Mesendoderm (in vitro differentiated cells): ENCODE data around the gene SPRED2.

Experiments
- DNase-seq: peaks from one replicate; pipeline ENCODE4 v3.0.0; 2013
- H2AK5ac ChIP-seq: 2 replicates; pipeline ENCODE4 v1.6.1; 2013; ENCODE audit warnings: low read length, inconsistent platforms
- H2BK120ac ChIP-seq: 2 replicates; pipeline ENCODE4 v1.6.1; 2013; ENCODE audit warnings: low read depth, mild to moderate bottlenecking, low read length, moderate library complexity, mixed read lengths
- H2BK15ac ChIP-seq: replicated peaks from 2 replicates; pipeline ENCODE4 v1.6.1; 2013; ENCODE audit warnings: low read depth, mild to moderate bottlenecking, moderate library complexity
- H2BK5ac ChIP-seq: 2 replicates; pipeline ENCODE4 v1.6.1; 2013; ENCODE audit warnings: low read length, inconsistent platforms
- H3K18ac ChIP-seq: 2 replicates; pipeline ENCODE4 v1.6.1; 2013; ENCODE audit warnings: mild to moderate bottlenecking, low read length, mixed read lengths
- H3K23ac ChIP-seq: one replicate; pipeline ENCODE4 v1.6.1; 2013; ENCODE audit warnings: low read length
- H3K27ac ChIP-seq: 2 replicates; pipeline ENCODE4 v1.5.1; 2013; ENCODE audit warnings: low read depth, mild to moderate bottlenecking, inconsistent platforms, low read length, moderate library complexity
- H3K27me3 ChIP-seq: 2 replicates; pipeline ENCODE4 v1.6.1; 2013; ENCODE audit warnings: low read length, control low read depth, mild to moderate bottlenecking, inconsistent platforms; ENCODE audit not compliant: insufficient read depth, poor library complexity
- H3K36me3 ChIP-seq: 2 replicates; pipeline ENCODE4 v1.6.1; 2013; ENCODE audit warnings: low read length, inconsistent platforms; ENCODE audit not compliant: control insufficient read depth, insufficient read depth
- H3K4ac ChIP-seq: one replicate; pipeline ENCODE4 v1.6.1; 2013; ENCODE audit warnings: low read depth, mild to moderate bottlenecking, low read length, moderate library complexity
- H3K4me1 ChIP-seq: 2 replicates; pipeline ENCODE4 v1.6.1; 2013; ENCODE audit warnings: low read depth, low read length, inconsistent platforms; ENCODE audit not compliant: control insufficient read depth
- H3K4me2 ChIP-seq: 2 replicates; pipeline ENCODE4 v1.6.1; 2013; ENCODE audit warnings: low read length
- H3K4me3 ChIP-seq: 2 replicates; pipeline ENCODE4 v1.5.1; 2013; ENCODE audit warnings: mild to moderate bottlenecking, low read length
- H3K56ac ChIP-seq: one replicate; pipeline ENCODE4 v1.6.1; 2013; ENCODE audit warnings: low read length
- H3K79me1 ChIP-seq: 2 replicates; pipeline ENCODE4 v1.6.1; 2013; ENCODE audit warnings: low read length, inconsistent platforms
- H3K79me2 ChIP-seq: 2 replicates; pipeline ENCODE4 v1.6.1; 2013; ENCODE audit warnings: mild to moderate bottlenecking, low read length; ENCODE audit not compliant: control insufficient read depth, insufficient read depth
- H3K9ac ChIP-seq: 2 replicates; pipeline ENCODE4 v1.6.1; 2013; ENCODE audit warnings: low read length, inconsistent platforms
- H4K5ac ChIP-seq: one replicate; pipeline ENCODE4 v1.6.1; 2013; ENCODE audit warnings: low read length
- H4K8ac ChIP-seq: one replicate; pipeline ENCODE4 v1.6.1; 2013; ENCODE audit warnings: low read depth, mild to moderate bottlenecking, control low read depth, low read length, moderate library complexity
- WGBS: extraction: QIAGEN DNeasy Blood & Tissue Kit; methylation state at CpG from one replicate; pipeline ENCODE4 v1.1.7; 2013; ENCODE audit warnings: low lambda C conversion rate, missing lambda C conversion rate; ENCODE audit not compliant: insufficient coverage; ENCODE audit errors: extremely low coverage; 5-methylcytosine and 5-hydroxymethylcytosine counted together

The SPRED2 gene

GRCh38 chr2:65300761-65301711 is 131.4 kb downstream of the SPRED2 start:
- H3K56ac ChIP-seq = peak overlapping the region; percentile 56
- no peak overlapping the region for H2AK5ac ChIP-seq
- H3K4me1 ChIP-seq = peaks cover 3% of the 10 kb centered on the region
- H2BK120ac ChIP-seq = no peak overlapping the region
- DNase-seq = peak; percentile 50
- no peak overlapping the region for H3K4me3 ChIP-seq
- peak overlapping the region; percentile 46 for H3K27ac ChIP-seq
- no peaks in the 10 kb centered on the region for H3K36me3 ChIP-seq
- H4K8ac ChIP-seq = no peak overlapping the region
- WGBS = no CpG with 5 or more reads among the region's 20 CpGs
- H3K4me2 ChIP-seq = no peak overlapping the region
- H3K23ac ChIP-seq = no peak overlapping the region
- H2BK5ac ChIP-seq = no peak overlapping the region
- H3K79me2 ChIP-seq = no peaks in the 10 kb centered on the region
- no peak overlapping the region for H3K4ac ChIP-seq
- no peak overlapping the region for H2BK15ac ChIP-seq
- no peaks in the 10 kb centered on the region for H3K79me1 ChIP-seq
- no peak overlapping the region for H3K9ac ChIP-seq
- H3K27me3 ChIP-seq = no peaks in the 10 kb centered on the region
- no peak overlapping the region for H4K5ac ChIP-seq
- H3K18ac ChIP-seq = no peak overlapping the region

DNA sequence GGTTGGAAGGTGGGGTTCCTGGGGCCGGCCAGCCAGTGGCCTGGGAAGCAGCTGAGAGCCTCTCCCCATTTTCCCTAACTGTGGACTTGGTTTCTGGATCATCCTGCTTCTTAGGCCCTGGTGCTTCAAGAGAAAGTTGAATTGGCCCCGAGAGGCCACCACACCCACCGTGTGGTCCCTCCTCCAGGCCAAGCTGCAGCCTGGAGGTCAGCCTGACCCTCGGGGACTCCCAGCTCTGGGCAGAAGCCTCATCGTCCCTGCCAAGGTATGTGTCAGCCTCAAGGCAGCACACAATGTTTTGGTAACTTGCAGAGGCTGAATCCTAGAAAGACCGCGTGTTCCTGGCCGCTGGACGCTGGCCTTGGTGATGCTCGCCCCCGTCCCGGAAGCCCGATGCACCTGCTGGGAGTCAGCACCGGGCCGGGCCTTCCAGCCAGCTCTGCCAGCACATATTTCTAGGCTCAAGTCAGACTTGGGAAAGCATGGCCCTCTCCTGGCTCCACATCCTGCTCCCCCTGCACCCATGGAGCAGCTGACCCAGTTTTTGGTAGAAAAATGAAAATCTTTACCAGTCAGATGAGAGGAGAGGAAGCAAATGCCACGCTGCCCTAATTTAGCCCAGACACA is 132.2 kb downstream of the SPRED2 start:
- Histone ChIP-seq H3K9ac (no peak overlapping the region), H2AK5ac (no peak overlapping the region), H4K5ac (no peak overlapping the region), H3K79me2 (no peaks in the 10 kb centered on the region), H3K27ac (no peak overlapping the region), H3K4me3 (no peak overlapping the region), H3K56ac (no peak overlapping the region), H2BK120ac (no peak overlapping the region), H3K23ac (no peak overlapping the region), H2BK15ac (no peak overlapping the region), H3K79me1 (no peaks in the 10 kb centered on the region), H3K4me2 (no peak overlapping the region), H3K36me3 (no peaks in the 10 kb centered on the region), H3K4me1 (peaks cover 3% of the 10 kb centered on the region), H3K27me3 (no peaks in the 10 kb centered on the region), H3K18ac (no peak overlapping the region), H3K4ac (no peak overlapping the region), H2BK5ac (no peak overlapping the region), H4K8ac (no peak overlapping the region)
- DNase-seq = no peak
- WGBS = no CpG with 5 or more reads among the region's 16 CpGs

DNA sequence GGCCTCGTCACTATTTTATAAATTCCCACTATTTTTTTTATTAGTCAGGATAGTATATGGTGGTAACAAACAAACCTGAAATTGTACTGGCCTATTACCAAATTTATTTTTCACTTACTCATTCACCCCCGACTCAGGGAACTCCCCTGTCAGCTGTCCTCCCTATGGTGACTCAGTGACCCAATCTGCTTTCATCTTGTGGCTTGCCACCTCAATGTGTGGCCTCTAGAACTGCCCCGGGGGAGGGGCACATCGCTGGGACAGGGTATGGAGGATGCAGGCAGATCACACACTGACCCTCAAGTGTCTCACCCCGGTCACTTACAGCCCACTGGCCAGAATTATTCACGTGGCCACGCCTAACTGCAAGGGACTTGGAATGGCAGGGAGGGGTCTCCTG is 133.2 kb downstream of the SPRED2 start:
- H3K27ac ChIP-seq = no peak overlapping the region

DNA sequence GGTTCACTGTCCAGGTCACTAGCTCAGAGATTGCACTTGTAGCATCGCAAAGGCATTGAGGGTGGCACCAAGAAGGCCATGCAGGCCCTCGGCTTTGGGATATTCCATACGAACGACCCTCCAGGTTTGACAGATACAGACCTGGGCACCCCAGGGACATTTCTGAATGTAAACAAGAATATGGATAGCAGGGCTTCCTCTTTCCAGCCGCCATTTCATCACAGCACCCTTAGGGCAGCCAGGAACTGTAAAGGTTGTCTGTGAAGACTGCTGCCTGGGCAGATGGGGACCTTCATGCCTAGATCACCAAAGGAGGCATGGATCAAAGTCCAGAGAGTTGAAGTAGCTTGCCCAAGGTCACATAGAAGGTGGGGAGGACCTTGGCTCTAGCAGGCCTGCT is 134.3 kb downstream of the SPRED2 start:
- no peaks in the 10 kb centered on the region for H3K27me3 ChIP-seq
- no peaks in the 10 kb centered on the region for H3K36me3 ChIP-seq
- no peaks in the 10 kb centered on the region for H3K79me1 ChIP-seq
- no peak overlapping the region for H4K5ac ChIP-seq
- no CpG with 5 or more reads among the region's 5 CpGs for WGBS
- no peaks in the 10 kb centered on the region for H3K79me2 ChIP-seq
- no peak overlapping the region for H3K18ac ChIP-seq
- no peak overlapping the region for H3K23ac ChIP-seq
- H2AK5ac ChIP-seq = no peak overlapping the region
- DNase-seq = no peak
- H3K27ac ChIP-seq = no peak overlapping the region
- no peak overlapping the region for H3K4me3 ChIP-seq
- H2BK5ac ChIP-seq = no peak overlapping the region
- H2BK120ac ChIP-seq = no peak overlapping the region
- no peak overlapping the region for H2BK15ac ChIP-seq
- H3K9ac ChIP-seq = no peak overlapping the region
- H3K56ac ChIP-seq = no peak overlapping the region
- H3K4me2 ChIP-seq = no peak overlapping the region
- H3K4ac ChIP-seq = no peak overlapping the region
- peaks cover 3% of the 10 kb centered on the region for H3K4me1 ChIP-seq
- H4K8ac ChIP-seq = no peak overlapping the region

More for the DNA sequence above, 133.2 kb downstream of the SPRED2 start:
- Histone ChIP-seq H4K5ac (no peak overlapping the region), H3K56ac (no peak overlapping the region), H3K36me3 (no peaks in the 10 kb centered on the region), H3K79me1 (no peaks in the 10 kb centered on the region), H3K23ac (no peak overlapping the region), H3K4me2 (no peak overlapping the region), H2BK5ac (no peak overlapping the region), H2BK15ac (no peak overlapping the region), H3K4me3 (no peak overlapping the region), H3K79me2 (no peaks in the 10 kb centered on the region), H2BK120ac (no peak overlapping the region), H3K4ac (no peak overlapping the region), H3K18ac (no peak overlapping the region), H2AK5ac (no peak overlapping the region), H3K4me1 (peaks cover 3% of the 10 kb centered on the region), H4K8ac (no peak overlapping the region), H3K9ac (no peak overlapping the region), H3K27me3 (no peaks in the 10 kb centered on the region)
- WGBS = no CpG with 5 or more reads among the region's 7 CpGs
- DNase-seq = no peak

DNA sequence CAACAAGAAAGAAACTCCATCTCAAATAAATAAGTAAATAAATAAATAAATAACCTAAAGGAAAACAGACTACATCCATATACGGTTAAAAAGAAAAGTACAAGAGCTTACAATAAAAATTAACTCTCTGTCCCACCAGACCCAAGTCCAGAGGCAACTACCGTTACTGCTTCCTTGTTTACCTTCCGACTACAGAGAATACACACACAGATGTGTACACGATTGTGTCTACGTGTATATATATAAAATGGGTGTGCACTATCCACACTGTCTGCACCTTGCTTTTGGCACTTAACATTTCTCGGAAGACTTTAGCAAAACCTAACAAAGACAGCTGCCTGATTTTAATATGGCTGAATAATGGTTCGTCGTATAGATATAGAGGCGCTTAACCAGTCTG is 134.9 kb downstream of the SPRED2 start:
- no peak overlapping the region for H3K4ac ChIP-seq
- no peak for DNase-seq
- H3K4me2 ChIP-seq = no peak overlapping the region

More for the DNA sequence above, 134.9 kb downstream of the SPRED2 start:
- no peaks in the 10 kb centered on the region for H3K79me1 ChIP-seq
- H3K27me3 ChIP-seq = no peaks in the 10 kb centered on the region
- no peak overlapping the region for H4K8ac ChIP-seq
- no peak overlapping the region for H3K27ac ChIP-seq
- H3K79me2 ChIP-seq = no peaks in the 10 kb centered on the region
- no peak overlapping the region for H3K23ac ChIP-seq
- no peak overlapping the region for H2BK15ac ChIP-seq
- WGBS = no CpG with 5 or more reads among the region's 9 CpGs
- peaks cover 3% of the 10 kb centered on the region for H3K4me1 ChIP-seq
- no peak overlapping the region for H3K9ac ChIP-seq
- no peak overlapping the region for H2BK5ac ChIP-seq
- H2BK120ac ChIP-seq = no peak overlapping the region
- no peak overlapping the region for H2AK5ac ChIP-seq
- H4K5ac ChIP-seq = no peak overlapping the region
- H3K36me3 ChIP-seq = no peaks in the 10 kb centered on the region
- H3K4me3 ChIP-seq = no peak overlapping the region
- H3K18ac ChIP-seq = no peak overlapping the region
- H3K56ac ChIP-seq = no peak overlapping the region
